Measurements from ENCODE around the gene ASB3. TPM values are rescaled to one million over a fixed set of nuclear protein-coding genes. Genes with fewer than 3 reads are reported as not detected.

The ASB3 gene
- total RNA-seq, 1 experiment from 2014 or later: 23.1 TPM

GRCh38 chr2:53819634-53820033, 32.9 kb upstream of the ASB3 start:
- no peaks in the 10 kb centered on the region for H4K20me1 ChIP-seq (ENCODE audit: control insufficient read depth, insufficient read depth, insufficient read length)
- peaks cover 6 to 23% (median 16%) of the 10 kb centered on the region in 3 experiments; a peak in 6 of 7 replicates for H3K36me3 Mint-ChIP-seq (ENCODE audit: insufficient read depth in 1 of 3, low read depth in 3 of 3)
- DNase-seq: no peak
- no peak overlapping the region for H4K91ac ChIP-seq (ENCODE audit: insufficient read length, low read depth, low read length)
- no CpG with 5 or more reads among the region's 4 CpGs for WGBS (ENCODE audit: extremely low coverage, insufficient read length, low lambda C conversion rate)
- no peak overlapping the region for H3T11ph ChIP-seq (ENCODE audit: low read length)
- H3K9me3 Mint-ChIP-seq: no peaks in the 10 kb centered on the region
- H3K9me3 ChIP-seq (ENCODE audit: control insufficient read depth, low read depth, low read length): no peaks in the 10 kb centered on the region
- H3K79me1 ChIP-seq (ENCODE audit: insufficient read depth, low read depth, low read length, poor library complexity, severe bottlenecking): no peaks in the 10 kb centered on the region
- H3K27ac ChIP-seq (ENCODE audit: insufficient read length, low read depth, low read length): no peak overlapping the region
- no peak overlapping the region for H3K56ac ChIP-seq (ENCODE audit: insufficient read length, low read depth, low read length)
- H2AK5ac ChIP-seq (ENCODE audit: insufficient read length, low read length): no peak overlapping the region
- H2BK12ac ChIP-seq (ENCODE audit: insufficient read length, low read depth, low read length): no peak overlapping the region
- H3K9ac ChIP-seq (ENCODE audit: extremely low read depth, insufficient read length, low read length): no peak overlapping the region
- no peak overlapping the region for H2BK5ac ChIP-seq (ENCODE audit: insufficient read length, low read length)
- H4K8ac ChIP-seq (replicated peaks; ENCODE audit: insufficient read length, low read depth, low read length): no peak overlapping the region
- H3K4me2 ChIP-seq (ENCODE audit: insufficient read depth, insufficient read length, low read length): no peak overlapping the region
- no peak overlapping the region for H3K4ac ChIP-seq (ENCODE audit: low read depth, low read length)
- H3K27me3 ChIP-seq (ENCODE audit: insufficient read depth, low read length): no peaks in the 10 kb centered on the region
- H3K4me1 Mint-ChIP-seq: peaks cover 0 to 5% of the 10 kb centered on the region in 2 experiments; a peak in 1 of 4 replicates
- H2BK20ac ChIP-seq (ENCODE audit: low read depth, low read length, poor library complexity, severe bottlenecking): no peak overlapping the region
- no peak overlapping the region for H3K14ac ChIP-seq (ENCODE audit: insufficient read depth, low read length)
- TF ChIP-seq, protein P1, sequence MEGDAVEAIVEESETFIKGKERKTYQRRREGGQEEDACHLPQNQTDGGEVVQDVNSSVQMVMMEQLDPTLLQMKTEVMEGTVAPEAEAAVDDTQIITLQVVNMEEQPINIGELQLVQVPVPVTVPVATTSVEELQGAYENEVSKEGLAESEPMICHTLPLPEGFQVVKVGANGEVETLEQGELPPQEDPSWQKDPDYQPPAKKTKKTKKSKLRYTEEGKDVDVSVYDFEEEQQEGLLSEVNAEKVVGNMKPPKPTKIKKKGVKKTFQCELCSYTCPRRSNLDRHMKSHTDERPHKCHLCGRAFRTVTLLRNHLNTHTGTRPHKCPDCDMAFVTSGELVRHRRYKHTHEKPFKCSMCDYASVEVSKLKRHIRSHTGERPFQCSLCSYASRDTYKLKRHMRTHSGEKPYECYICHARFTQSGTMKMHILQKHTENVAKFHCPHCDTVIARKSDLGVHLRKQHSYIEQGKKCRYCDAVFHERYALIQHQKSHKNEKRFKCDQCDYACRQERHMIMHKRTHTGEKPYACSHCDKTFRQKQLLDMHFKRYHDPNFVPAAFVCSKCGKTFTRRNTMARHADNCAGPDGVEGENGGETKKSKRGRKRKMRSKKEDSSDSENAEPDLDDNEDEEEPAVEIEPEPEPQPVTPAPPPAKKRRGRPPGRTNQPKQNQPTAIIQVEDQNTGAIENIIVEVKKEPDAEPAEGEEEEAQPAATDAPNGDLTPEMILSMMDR (conservative IDR thresholded peaks at IDR 0.05): no peak
- H3K4me3 Mint-ChIP-seq: no peak overlapping the region
- H3K27ac Mint-ChIP-seq: 0 out of 7 replicates have a peak overlapping the region, but pooled peaks of 1 of the 3 experiments have one; percentile 11
- no peak overlapping the region for H3K18ac ChIP-seq (ENCODE audit: insufficient read length, low read depth, low read length)
- no peak overlapping the region for H3K23ac ChIP-seq (ENCODE audit: insufficient read length, low read depth, low read length)
- no peak overlapping the region for H2AFZ ChIP-seq (ENCODE audit: low read length)
- H3K23me2 ChIP-seq (ENCODE audit: insufficient read length, low read depth, low read length, poor library complexity, severe bottlenecking): no peaks in the 10 kb centered on the region
- H2BK120ac ChIP-seq (ENCODE audit: low read depth, low read length, poor library complexity, severe bottlenecking): no peak overlapping the region
- H3K27me3 Mint-ChIP-seq (ENCODE audit: low read depth): no peaks in the 10 kb centered on the region
- H2BK15ac ChIP-seq (ENCODE audit: low read depth, low read length): no peak overlapping the region
- H3K79me2 ChIP-seq (ENCODE audit: insufficient read depth, low read length): no peaks in the 10 kb centered on the region
- no peaks in the 10 kb centered on the region for H3K4me1 ChIP-seq (ENCODE audit: insufficient read depth, low read length)
- H4K5ac ChIP-seq (ENCODE audit: insufficient read length, low read depth, low read length): no peak overlapping the region

Data from H9 (cell line).